K562 (cell line): ENCODE measurements around the gene SYNE1. TPM values are rescaled to one million over a fixed set of nuclear protein-coding genes. Genes with fewer than 3 reads are reported as not detected.

Experiments
- AFF1 ChIP-seq, 2 experiments: fragments of 450-650 bp; IDR thresholded peaks; 2 replicates each; pipeline ENCODE4 v1.6.1; 2018; ENCODE audit warnings: mild to moderate bottlenecking in 2 of 2, low read depth in 1 of 2; ENCODE audit not compliant: partially characterized antibody in 2 of 2
- ETV1 ChIP-seq: fragments of 450-650 bp; conservative IDR thresholded peaks from 2 replicates; pipeline ENCODE4 v1.6.1; 2016; ENCODE audit warnings: missing genetic modification characterization, control low read depth, low read depth, missing compliant biosample characterization
- GTF2B ChIP-seq: IDR thresholded peaks from 2 replicates; pipeline ENCODE4 v1.6.1; 2011; ENCODE audit not compliant: insufficient read length; ENCODE audit errors: extremely low read depth
- HBP1 ChIP-seq: fragments of 450-650 bp; formaldehyde crosslinking; IDR thresholded peaks from 2 replicates; pipeline ENCODE4 v1.4.0; 2022; ENCODE audit warnings: missing genetic modification characterization
- RFX1 ChIP-seq: fragments of 450-650 bp; IDR thresholded peaks from 2 replicates; pipeline ENCODE4 v1.6.1; 2016; ENCODE audit warnings: mild to moderate bottlenecking, moderate library complexity
- SMAD2 ChIP-seq: fragments of 150-350 bp; IDR thresholded peaks from 2 replicates; pipeline ENCODE4 v1.6.1; 2014; ENCODE audit warnings: low read depth, mild to moderate bottlenecking, low read length
- U2AF2 ChIP-seq: fragments of 200-400 bp; formaldehyde crosslinking; optimal IDR thresholded peaks from 2 replicates; pipeline ENCODE3; 2017; ENCODE audit warnings: low read depth, mild to moderate bottlenecking, low read length
- ZNF232 ChIP-seq: sonication (generic); formaldehyde crosslinking; IDR thresholded peaks from 2 replicates; pipeline ENCODE4 v1.8.0; 2022; ENCODE audit warnings: mild to moderate bottlenecking, missing genetic modification reagents
- ZNF639 ChIP-seq, 2 experiments: fragments of 200-800 bp in 1 of 2; sonication (Bioruptor generic) in 1 of 2; sonication (generic) in 1 of 2; formaldehyde crosslinking in 1 of 2; IDR thresholded peaks in 1 of 2; conservative IDR thresholded peaks in 1 of 2; 2 replicates each; pipeline versions ENCODE4 v1.5.0 to v1.6.1; 2016 to 2020; ENCODE audit warnings: missing compliant biosample characterization in 1 of 2, missing genetic modification characterization in 1 of 2, missing genetic modification reagents in 1 of 2
- polyA plus RNA-seq, 8 experiments: library from polyadenylated mRNA; depleted of rRNA in 4 of 8; stranded (reverse) in 5 of 8; unstranded in 3 of 8; fragments of >200 nt; fragmentation: Nextera tagmentation in 2 of 8; fragmentation: Illumina TruSeq in 1 of 8; extraction: Ambion mirVana in 2 of 8; extraction: Trizol in 1 of 8; gene quantifications; 2 replicates each; pipeline versions ENCODE4 v1.2.1 to v1.2.3, GENCODE V29; 2011 to 2014; ENCODE audit warnings: inconsistent platforms in 1 of 8, missing spikeins in 1 of 8
- total RNA-seq, 7 experiments: library from RNA; depleted of rRNA in 6 of 7; stranded (reverse); fragments of >200 nt in 6 of 7; fragmentation: Illumina TruSeq in 2 of 7; extraction: Trizol in 2 of 7; gene quantifications; 2 replicates each; pipeline versions ENCODE4 v1.2.1 to v1.2.3, GENCODE V29; 2011 to 2021; ENCODE audit warnings: low replicate concordance in 1 of 7

Gene SYNE1
- total and polyA plus RNA-seq, 9 of the 15 experiments (the other 6 are each of a cell fraction or from before 2014, with no cell fraction given), result under 0.01 to 0.42 (median 0.08) TPM; not detected in 1

- TF ChIP-seq AFF1 (IDR thresholded peaks at IDR 0.05; ENCODE audit: low read depth in 1 of 2, partially characterized antibody in 2 of 2) (no peak), ZNF639 (CRISPR knock-in tag; conservative IDR thresholded peaks at IDR 0.05 in 1 of 2, IDR thresholded peaks at IDR 0.05 in 1 of 2) (no peak), HBP1 (CRISPR knock-in tag) (no peak), ETV1 (tag) (no peak), ZNF232 (CRISPR knock-in tag) (no peak), SMAD2 (no peak), U2AF2 (no peak), RFX1 (no peak), GTF2B (no peak)
These were observed 359.3 kb downstream of the SYNE1 start (continued) for GRCh38 chr6:152277826-152278329.
